A204.1 (cell line): Measurements from ENCODE around the gene PGAM1.
"Not testable (repeated sequence)": the region's sequence is repeated elsewhere in the genome, so short reads cannot be mapped to it uniquely, and the experiment has no call there.

Experiments used
- FAIRE-seq: peaks from 2 replicates; lab custom pipeline; 2012; peaks lifted over from hg19 to GRCh38; lab: Jason Lieb, UNC

PGAM1 gene

DNA sequence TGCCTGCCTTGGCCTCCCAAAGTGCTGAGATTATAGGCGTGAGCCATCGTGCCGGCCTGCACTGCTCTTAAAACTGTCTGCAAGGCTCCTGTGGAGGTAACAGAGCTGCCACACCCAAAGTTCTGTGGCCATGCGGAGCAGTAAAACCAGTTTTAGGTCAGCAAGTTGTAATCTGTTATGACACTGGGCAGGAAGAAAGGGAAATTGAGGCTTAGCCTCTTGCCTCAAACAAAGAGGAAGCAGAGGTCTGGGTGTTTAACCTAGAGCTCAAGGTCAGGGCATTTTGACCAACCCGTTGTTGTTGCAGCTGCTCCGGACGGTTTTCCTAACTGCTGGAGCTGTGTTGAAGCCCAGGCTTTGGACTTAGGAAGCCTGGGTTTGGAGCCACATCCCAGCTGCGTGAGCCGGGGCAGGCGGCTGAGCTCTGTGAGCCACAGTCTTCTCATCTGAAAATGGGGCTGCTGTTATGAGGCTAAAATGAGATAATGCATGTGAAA lies 17.4 kb upstream of the PGAM1 start:
- no peak for FAIRE-seq

GRCh38 chr10:97411406-97411805 lies 14.6 kb upstream of the PGAM1 start:
- no peak for FAIRE-seq

DNA sequence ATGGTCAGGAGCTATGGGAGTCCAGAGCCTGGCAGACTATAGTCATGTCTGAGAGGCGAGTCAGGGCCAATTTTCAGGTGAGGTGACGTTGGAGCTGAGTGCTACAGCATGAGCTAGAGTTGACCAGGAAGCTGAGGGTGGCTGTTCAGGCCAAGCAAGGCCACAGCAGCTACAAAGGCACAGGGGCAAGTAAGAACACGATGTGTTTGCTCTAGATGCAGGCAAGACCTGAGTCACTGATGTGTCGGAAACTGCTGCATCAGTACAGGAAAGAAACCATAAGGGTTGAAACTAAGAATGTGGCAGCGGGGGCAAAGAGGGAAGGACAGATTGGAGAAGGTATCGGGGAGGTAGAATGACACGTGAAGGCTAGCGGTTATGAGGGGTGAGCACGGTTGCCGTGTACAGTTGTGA lies 13.1 kb upstream of the PGAM1 start:
- no peak for FAIRE-seq

- no peak for FAIRE-seq
Measured at GRCh38 chr10:97416565-97416964, 9.4 kb upstream of the PGAM1 start.

- FAIRE-seq = not testable (repeated sequence)
Measured at GRCh38 chr10:97423757-97424098, 2.3 kb upstream of the PGAM1 start.

- no peak for FAIRE-seq
Measured at GRCh38 chr10:97426776-97427570, 982 bp downstream of the PGAM1 start.

DNA sequence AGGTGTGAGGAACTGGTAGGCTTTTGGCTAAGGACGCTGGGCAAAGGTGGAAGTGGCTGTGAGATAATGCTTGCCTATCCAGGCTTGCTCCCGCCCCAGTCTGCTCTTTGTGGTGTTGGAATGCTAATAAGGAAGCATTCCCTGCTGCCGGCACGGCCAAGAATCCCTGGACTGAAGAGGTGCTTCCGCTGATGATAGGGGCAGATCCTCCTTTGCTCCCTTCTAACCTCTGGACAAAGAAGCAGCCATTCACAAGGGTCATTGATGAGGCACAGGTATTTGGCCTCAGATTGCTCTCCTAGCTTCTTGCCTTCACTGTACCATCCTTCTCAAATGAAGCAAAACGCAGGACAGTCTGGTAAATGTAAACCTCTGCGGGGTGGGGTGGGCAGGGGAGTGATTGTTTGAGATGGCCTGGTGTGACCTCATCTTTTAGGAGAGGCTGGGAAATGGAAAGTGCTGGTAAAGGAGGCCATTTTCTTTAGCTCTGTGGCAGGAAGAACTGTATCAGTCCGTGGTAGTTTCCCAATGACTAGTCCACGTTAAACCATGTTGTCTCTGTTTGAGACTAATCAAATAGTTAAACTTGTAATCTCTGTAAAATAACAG lies 1.7 kb downstream of the PGAM1 start:
- no peak for FAIRE-seq

GRCh38 chr10:97428572-97428981 lies 2.6 kb downstream of the PGAM1 start:
- no peak for FAIRE-seq

DNA sequence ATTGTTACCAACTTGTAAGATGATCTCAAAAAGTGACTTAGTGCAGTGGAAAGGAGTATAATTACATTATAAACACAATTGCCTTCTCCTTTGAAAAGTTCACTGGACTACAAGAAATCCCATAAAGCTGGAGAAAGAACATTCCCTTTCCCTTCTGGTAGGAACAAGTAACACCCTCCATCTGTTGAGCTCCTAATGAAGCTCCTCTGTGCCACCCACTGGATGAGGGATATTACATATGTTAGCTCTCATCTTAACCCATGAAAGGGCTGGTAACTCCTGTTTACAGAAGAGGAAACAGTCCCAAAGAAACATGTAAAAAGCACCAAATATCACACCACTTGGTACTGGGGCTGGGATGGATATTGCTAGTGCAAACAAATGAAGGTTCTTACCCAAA lies 8.1 kb downstream of the PGAM1 start:
- FAIRE-seq = no peak

DNA sequence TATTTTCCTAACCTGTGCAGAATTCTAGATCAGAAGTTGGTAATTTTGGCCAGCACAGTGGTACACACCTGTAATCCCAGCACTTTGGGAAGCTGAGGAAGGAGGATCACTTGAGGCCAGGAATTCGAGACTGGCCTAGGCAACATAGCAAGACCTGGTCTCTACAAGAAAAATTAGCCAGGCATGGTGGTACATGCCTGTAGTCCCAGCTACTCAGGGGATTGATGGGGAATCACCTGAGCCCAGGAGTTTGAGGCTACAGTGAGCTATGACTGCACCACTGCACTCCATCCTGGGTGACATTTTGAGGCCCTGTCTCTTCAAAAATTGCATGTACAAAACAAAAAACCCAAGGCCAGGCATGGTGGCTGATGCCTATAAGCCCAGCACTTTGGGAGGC lies 8.6 kb downstream of the PGAM1 start:
- FAIRE-seq = no peak

- no peak for FAIRE-seq
Measured at GRCh38 chr10:97435211-97435610, 9.2 kb downstream of the PGAM1 start.

DNA sequence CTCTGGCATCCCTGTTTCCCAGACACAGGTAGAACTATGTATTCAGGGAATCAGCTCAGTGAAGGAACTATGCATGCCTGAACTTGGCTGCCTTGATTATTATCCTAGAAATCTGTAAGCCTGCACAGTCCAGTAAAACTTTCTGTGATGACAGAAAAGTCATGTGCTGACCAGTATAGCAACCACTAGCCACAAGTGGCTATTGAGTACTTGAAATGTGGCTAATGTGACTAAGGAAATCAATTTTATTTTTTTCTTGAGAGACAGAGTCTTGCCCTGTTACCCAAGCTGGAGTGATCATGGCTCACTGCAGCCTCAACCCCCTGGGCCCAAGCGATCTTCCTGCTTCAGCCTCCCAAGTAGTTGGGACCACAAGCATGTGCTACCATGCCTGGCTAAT lies 16.3 kb downstream of the PGAM1 start:
- no peak for FAIRE-seq

- FAIRE-seq = no peak
Measured at GRCh38 chr10:97444212-97444611, 18.2 kb downstream of the PGAM1 start.

GRCh38 chr10:97445357-97445721 lies 19.3 kb downstream of the PGAM1 start:
- no peak for FAIRE-seq

DNA sequence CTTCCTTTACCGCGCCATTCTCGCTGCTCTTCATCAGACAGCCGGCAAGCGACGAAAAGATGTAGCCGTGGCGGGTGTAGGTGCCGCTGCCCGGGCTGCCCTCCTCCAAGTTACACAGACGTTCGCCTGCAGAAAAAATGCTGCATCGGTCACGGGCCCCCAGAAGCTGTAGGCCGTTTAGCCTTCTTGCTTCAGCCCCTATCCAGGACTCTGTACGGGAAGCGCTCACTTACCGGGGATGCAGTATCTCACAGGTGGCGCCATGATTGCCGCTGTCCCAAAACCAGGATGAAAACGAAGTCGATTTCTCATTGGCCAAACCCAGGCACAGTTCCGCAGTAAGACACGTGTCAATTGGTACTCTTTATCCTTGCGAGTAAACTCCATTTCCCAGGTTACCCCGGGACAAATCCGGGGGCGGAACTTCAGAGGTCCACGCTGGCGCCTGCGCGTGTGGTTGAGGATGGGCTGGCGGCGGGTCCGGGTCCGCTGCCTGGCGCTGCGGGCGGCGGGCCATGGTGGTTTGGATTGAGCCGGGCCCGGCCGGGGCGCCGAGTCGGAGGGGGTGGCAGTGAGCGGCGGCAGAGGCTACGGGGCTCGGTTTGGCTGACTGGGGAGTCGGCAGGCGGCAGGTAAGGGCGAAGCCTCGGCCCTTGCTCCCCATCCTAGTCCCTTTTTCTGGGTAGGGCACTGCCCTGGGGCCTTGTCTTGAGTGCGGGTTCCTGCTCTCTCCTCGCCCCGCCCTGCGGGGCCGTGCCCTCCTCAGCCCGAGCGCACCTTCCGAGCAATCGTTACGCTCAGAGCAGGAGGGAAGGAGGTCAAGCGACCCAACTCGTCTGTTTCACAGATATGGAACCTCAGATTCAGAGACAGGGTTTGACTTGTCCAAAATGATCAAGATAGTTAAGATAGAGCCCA lies 20.0 kb downstream of the PGAM1 start, which contains the start of the genes EXOSC1 and ZDHHC16:
Gene EXOSC1, minus strand, starts transcription at position 285 of the 918 bp plus-strand sequence. Its CDS starts 21 bp downstream, at position 264.
Gene ZDHHC16, plus strand, starts transcription at position 454 of the 918 bp plus-strand sequence. CDS start 5,501 bp downstream, outside the sequence.
- FAIRE-seq = peak; percentile 97

DNA sequence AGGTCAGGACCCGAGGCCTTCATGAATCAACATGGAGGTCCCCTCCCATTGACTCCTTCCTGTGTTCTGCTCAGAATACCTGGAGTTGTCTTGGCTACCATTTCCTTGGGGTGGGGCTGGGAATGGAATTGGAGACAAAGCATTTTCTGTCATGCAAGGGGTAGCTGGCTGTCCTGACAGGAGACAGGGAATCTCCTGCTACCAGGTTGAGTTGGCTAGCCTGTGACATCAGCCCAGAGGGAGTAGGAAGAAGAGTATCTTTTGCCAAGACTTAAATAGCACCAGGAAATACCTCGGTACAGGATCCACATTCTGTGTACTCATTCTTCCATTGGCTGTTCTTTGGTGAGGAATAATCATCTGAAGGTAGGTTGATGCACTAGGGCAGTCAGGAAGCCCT lies 24.8 kb downstream of the PGAM1 start:
- no peak for FAIRE-seq

DNA sequence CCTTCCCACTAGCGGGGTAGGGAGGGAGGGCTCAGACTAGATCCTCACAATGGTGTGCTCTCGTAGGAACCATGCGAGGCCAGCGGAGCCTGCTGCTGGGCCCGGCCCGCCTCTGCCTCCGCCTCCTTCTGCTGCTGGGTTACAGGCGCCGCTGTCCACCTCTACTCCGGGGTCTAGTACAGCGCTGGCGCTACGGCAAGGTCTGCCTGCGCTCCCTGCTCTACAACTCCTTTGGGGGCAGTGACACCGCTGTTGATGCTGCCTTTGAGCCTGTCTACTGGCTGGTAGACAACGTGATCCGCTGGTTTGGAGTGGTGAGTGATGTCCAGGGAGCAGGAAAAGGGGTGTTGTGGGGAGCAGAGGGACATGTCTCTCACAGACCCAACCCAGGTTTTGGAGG lies 25.6 kb downstream of the PGAM1 start:
- no peak for FAIRE-seq

DNA sequence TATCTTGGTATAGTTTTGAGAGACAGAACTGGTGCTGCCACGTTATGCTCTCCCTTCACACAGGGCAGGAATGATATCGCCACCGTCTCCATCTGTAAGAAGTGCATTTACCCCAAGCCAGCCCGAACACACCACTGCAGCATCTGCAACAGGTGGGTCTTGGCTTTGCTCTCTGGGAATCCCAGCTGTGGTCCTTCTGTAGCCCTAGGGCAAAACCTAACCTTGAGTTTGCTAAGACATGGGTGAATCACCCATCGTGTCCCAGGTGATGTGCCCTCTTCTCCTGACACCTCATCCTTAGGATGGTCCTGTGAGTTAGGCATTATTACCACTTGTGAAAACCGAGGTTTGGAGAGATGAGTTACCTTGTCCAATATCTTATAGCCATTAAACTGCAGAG lies 26.4 kb downstream of the PGAM1 start:
- no peak for FAIRE-seq

- FAIRE-seq = no peak
Measured at GRCh38 chr10:97454330-97455036, 28.5 kb downstream of the PGAM1 start.

DNA sequence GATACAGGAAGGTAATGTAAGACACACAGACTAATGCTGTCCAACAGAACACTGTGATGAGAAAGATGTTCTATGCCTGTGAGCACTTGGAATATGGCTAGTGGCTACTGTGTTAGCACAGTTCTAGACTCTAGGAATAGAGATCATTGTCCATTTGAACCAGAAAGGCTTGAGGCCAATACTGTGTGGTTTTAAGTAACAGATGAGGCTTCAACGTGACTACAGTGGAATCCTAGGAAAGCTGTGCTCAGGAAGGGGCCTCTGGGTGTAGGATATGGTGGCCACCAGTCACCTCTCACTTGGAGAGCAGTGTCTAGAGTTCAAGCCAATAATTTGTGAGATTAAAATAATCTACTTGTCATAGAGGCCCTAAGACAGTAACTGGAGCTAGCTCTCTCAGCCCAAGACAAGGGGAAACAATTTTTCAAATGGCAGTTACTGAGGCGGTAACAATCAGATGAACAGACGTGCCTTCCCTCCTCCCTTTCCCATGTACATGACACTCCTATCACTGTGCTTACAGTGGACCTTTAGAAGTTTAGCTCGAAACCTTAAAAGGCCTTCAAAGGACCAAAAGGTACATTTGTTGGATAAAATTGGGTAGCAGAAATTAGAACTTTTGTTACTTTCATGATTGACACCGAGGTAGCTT lies 30.2 kb downstream of the PGAM1 start:
- no peak for FAIRE-seq

- FAIRE-seq = no peak
Measured at GRCh38 chr10:97456686-97457065, 30.7 kb downstream of the PGAM1 start.

DNA sequence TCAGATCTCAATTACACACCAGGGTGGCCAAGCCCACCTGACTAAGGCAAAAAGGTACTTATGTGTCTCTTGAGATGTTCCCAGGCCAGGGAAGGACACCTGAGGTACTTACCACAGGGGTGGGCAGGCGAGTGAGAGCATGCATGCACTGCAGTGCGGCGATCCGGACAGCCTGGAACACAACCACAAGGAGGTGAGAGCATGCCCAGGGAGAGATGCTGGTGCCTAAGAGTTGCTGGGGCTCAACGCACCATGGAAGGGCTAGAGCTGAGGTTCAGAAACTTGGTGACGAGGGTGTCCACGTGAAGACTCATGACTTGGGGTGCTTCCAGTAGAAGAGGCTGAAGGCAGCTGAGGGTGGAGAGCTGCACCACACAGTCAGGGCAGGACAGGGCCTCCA lies 33.1 kb downstream of the PGAM1 start:
- no peak for FAIRE-seq
